ENCODE measurements around the gene PRPF8. TPM values are rescaled to one million over a fixed set of nuclear protein-coding genes. Genes with fewer than 3 reads are reported as not detected.

Gene PRPF8
- total RNA-seq, 1 experiment from 2014 or later: 103 TPM

GRCh38 chr17:1713878-1714426 is 29.3 kb upstream of the PRPF8 start:
- Histone ChIP-seq H3K9me3 (ENCODE audit: low read length) (no peaks in the 10 kb centered on the region), H3K4me2 (ENCODE audit: low read length) (peak overlapping the region; percentile 100), H3F3A (ENCODE audit: low read length, unreplicated experiment) (peaks cover 13% of the 10 kb centered on the region), H4K20me1 (ENCODE audit: low read length) (peaks cover 35% of the 10 kb centered on the region), H3K4me3 (ENCODE audit: low read length) (peak overlapping the region; percentile 81), H2AFZ (ENCODE audit: low read length) (no peak overlapping the region), H3K9ac (ENCODE audit: low read length) (peak overlapping the region; percentile 92), H3K4me1 (ENCODE audit: insufficient read depth, low read length) (peaks cover 39% of the 10 kb centered on the region), H3K36me3 (ENCODE audit: low read depth, low read length) (peaks cover 21% of the 10 kb centered on the region), H3K27me3 (ENCODE audit: low read length) (no peaks in the 10 kb centered on the region), H3K9me2 (replicated peaks; ENCODE audit: low read length) (no peaks in the 10 kb centered on the region), H3K79me2 (ENCODE audit: low read length) (peaks cover 46% of the 10 kb centered on the region), H3K27ac (ENCODE audit: low read length) (peak overlapping the region; percentile 96)
- BruUV-seq (replicated peaks): no TSS peak
- intact Hi-C loops (cut with micrococcal nuclease): no loop called here
- ChIA-PET POLR2A (ENCODE audit: unreplicated experiment) (no interaction called here), CTCF (no interaction called here)
- no peak for TF ChIP-seq EZH2 (IDR thresholded peaks at IDR 0.05; ENCODE audit: low read length, unreplicated experiment)
- peak; percentile 56 for TF ChIP-seq CTCF (conservative IDR thresholded peaks at IDR 0.05; ENCODE audit: low read depth, low read length)
- ATAC-seq: no peak
- peak; percentile 56 for DNase-seq

- ATAC-seq (no peak), DNase-seq (no peak)
- intact Hi-C loops (cut with micrococcal nuclease): no loop called here
- ChIA-PET POLR2A (ENCODE audit: unreplicated experiment) (interaction anchor here (0.6 kb wide), 1 partner anchor 21 kb away, joined by 4 read pairs; no protein-coding TSS in a partner anchor), CTCF (no interaction called here)
- H3K27ac ChIP-seq (ENCODE audit: low read length): no peak overlapping the region
- BruUV-seq (replicated peaks): TSS peak; percentile 25
- no peaks in the 10 kb centered on the region for H3K9me3 ChIP-seq (ENCODE audit: low read length)
- peak overlapping the region; percentile 81 for H3K4me3 ChIP-seq (ENCODE audit: low read length)
- peaks cover 35% of the 10 kb centered on the region for H4K20me1 ChIP-seq (ENCODE audit: low read length)
- H3K9me2 ChIP-seq (replicated peaks; ENCODE audit: low read length): no peaks in the 10 kb centered on the region
- H2AFZ ChIP-seq (ENCODE audit: low read length): no peak overlapping the region
- peak overlapping the region; percentile 100 for H3K4me2 ChIP-seq (ENCODE audit: low read length)
- H3K27me3 ChIP-seq (ENCODE audit: low read length): no peaks in the 10 kb centered on the region
- peaks cover 21% of the 10 kb centered on the region for H3K36me3 ChIP-seq (ENCODE audit: low read depth, low read length)
- H3F3A ChIP-seq (ENCODE audit: low read length, unreplicated experiment): peaks cover 13% of the 10 kb centered on the region
- H3K4me1 ChIP-seq (ENCODE audit: insufficient read depth, low read length): peaks cover 39% of the 10 kb centered on the region
- H3K9ac ChIP-seq (ENCODE audit: low read length): no peak overlapping the region
- TF ChIP-seq EZH2 (IDR thresholded peaks at IDR 0.05; ENCODE audit: low read length, unreplicated experiment): no peak
- TF ChIP-seq EZH2phosphoT487 (IDR thresholded peaks at IDR 0.05; ENCODE audit: borderline replicate concordance, low read length): no peak
- no peak for TF ChIP-seq CTCF (conservative IDR thresholded peaks at IDR 0.05; ENCODE audit: low read depth, low read length)
- H3K79me2 ChIP-seq (ENCODE audit: low read length): peaks cover 46% of the 10 kb centered on the region
Measured at GRCh38 chr17:1713160-1713877, 28.7 kb upstream of the PRPF8 start.

- H3K27ac ChIP-seq (ENCODE audit: low read length): no peak overlapping the region
- BruUV-seq (replicated peaks): no TSS peak
- H3K4me2 ChIP-seq (ENCODE audit: low read length): peak overlapping the region; percentile 100; the same call in 1 of the 2 replicates
- ChIA-PET CTCF (no interaction called here), POLR2A (ENCODE audit: unreplicated experiment) (no interaction called here)
- no peaks in the 10 kb centered on the region for H3K27me3 ChIP-seq (ENCODE audit: low read length)
- peaks cover 13% of the 10 kb centered on the region for H3F3A ChIP-seq (ENCODE audit: low read length, unreplicated experiment)
- peaks cover 35% of the 10 kb centered on the region for H4K20me1 ChIP-seq (ENCODE audit: low read length)
- peaks cover 33% of the 10 kb centered on the region for H3K4me1 ChIP-seq (ENCODE audit: insufficient read depth, low read length)
- peaks cover 21% of the 10 kb centered on the region for H3K36me3 ChIP-seq (ENCODE audit: low read depth, low read length)
- H2AFZ ChIP-seq (ENCODE audit: low read length): no peak overlapping the region
- ATAC-seq: no peak
- no peaks in the 10 kb centered on the region for H3K9me3 ChIP-seq (ENCODE audit: low read length)
- H3K4me3 ChIP-seq (ENCODE audit: low read length): no peak overlapping the region
- H3K9ac ChIP-seq (ENCODE audit: low read length): no peak overlapping the region
- no peak for DNase-seq
- H3K79me2 ChIP-seq (ENCODE audit: low read length): peaks cover 46% of the 10 kb centered on the region
- no peaks in the 10 kb centered on the region for H3K9me2 ChIP-seq (replicated peaks; ENCODE audit: low read length)
- intact Hi-C loops (cut with micrococcal nuclease): no loop called here
- TF ChIP-seq CTCF (conservative IDR thresholded peaks at IDR 0.05; ENCODE audit: low read depth, low read length): no peak
- no peak for TF ChIP-seq EZH2 (IDR thresholded peaks at IDR 0.05; ENCODE audit: low read length, unreplicated experiment)
- no peak for TF ChIP-seq EZH2phosphoT487 (IDR thresholded peaks at IDR 0.05; ENCODE audit: borderline replicate concordance, low read length)
Measured at GRCh38 chr17:1712271-1712670, 27.6 kb upstream of the PRPF8 start.

Measured in PC-3 (cell line).